ENCODE data around the gene PIGA.
"Not testable (repeated sequence)": the region's sequence is repeated elsewhere in the genome, so short reads cannot be mapped to it uniquely, and the experiment has no call there.

Gene PIGA

GRCh38 chrX:15315509-15315908, 19.8 kb downstream of the PIGA start, which contains the start of gene ASB11:
TSS of gene ASB11 (minus strand) at chrX:15315640. CDS start at chrX:15315605, 35 bp downstream.
- no peaks in the 10 kb centered on the region for H3K36me3 ChIP-seq (ENCODE audit: insufficient read depth)
- no peak within 1 kb of the TSS for H2AFZ ChIP-seq (ENCODE audit: low read depth)
- no peak within 1 kb of the TSS for H3K27ac ChIP-seq

GRCh38 chrX:15314472-15314871, 20.9 kb downstream of the PIGA start:
- Histone ChIP-seq H3K4me1 (ENCODE audit: low read depth, poor library complexity, severe bottlenecking) (no peaks in the 10 kb centered on the region), H2AFZ (ENCODE audit: low read depth) (no peak overlapping the region), H3K9ac (no peak overlapping the region), H4K20me1 (ENCODE audit: insufficient read depth) (no peaks in the 10 kb centered on the region), H3K27ac (no peak overlapping the region), H3K4me2 (no peak overlapping the region), H3K27me3 (ENCODE audit: insufficient read depth, low read depth) (no peaks in the 10 kb centered on the region), H3K4me3 (IDR thresholded peaks at IDR 0.05; ENCODE audit: insufficient read depth, low read depth, low read length) (no peak overlapping the region), H3K79me2 (ENCODE audit: insufficient read depth, low read depth) (no peaks in the 10 kb centered on the region), H3K36me3 (ENCODE audit: insufficient read depth) (no peaks in the 10 kb centered on the region)
- TF ChIP-seq CTCF (conservative IDR thresholded peaks at IDR 0.05; ENCODE audit: low read depth, low read length) = no peak

More at GRCh38 chrX:15315509-15315908, 19.8 kb downstream of the PIGA start, which contains the start of gene ASB11:
- H3K9ac ChIP-seq = no peak within 1 kb of the TSS
- no peak for TF ChIP-seq CTCF (conservative IDR thresholded peaks at IDR 0.05; ENCODE audit: low read depth, low read length)
- H3K4me1 ChIP-seq (ENCODE audit: low read depth, poor library complexity, severe bottlenecking) = no peaks in the 10 kb centered on the region
- no peaks in the 10 kb centered on the region for H3K27me3 ChIP-seq (ENCODE audit: insufficient read depth, low read depth)
- no peak within 1 kb of the TSS for H3K4me2 ChIP-seq
- no peak within 1 kb of the TSS for H3K4me3 ChIP-seq (IDR thresholded peaks at IDR 0.05; ENCODE audit: insufficient read depth, low read depth, low read length)
- no peaks in the 10 kb centered on the region for H4K20me1 ChIP-seq (ENCODE audit: insufficient read depth)
- no peaks in the 10 kb centered on the region for H3K79me2 ChIP-seq (ENCODE audit: insufficient read depth, low read depth)

- Histone ChIP-seq H3K9ac (no peak overlapping the region), H3K27me3 (ENCODE audit: insufficient read depth, low read depth) (no peaks in the 10 kb centered on the region), H3K79me2 (ENCODE audit: insufficient read depth, low read depth) (no peaks in the 10 kb centered on the region), H3K4me2 (no peak overlapping the region), H3K36me3 (ENCODE audit: insufficient read depth) (no peaks in the 10 kb centered on the region), H4K20me1 (ENCODE audit: insufficient read depth) (no peaks in the 10 kb centered on the region), H3K4me3 (IDR thresholded peaks at IDR 0.05; ENCODE audit: insufficient read depth, low read depth, low read length) (no peak overlapping the region), H3K27ac (no peak overlapping the region), H3K4me1 (ENCODE audit: low read depth, poor library complexity, severe bottlenecking) (no peaks in the 10 kb centered on the region), H2AFZ (ENCODE audit: low read depth) (no peak overlapping the region)
- no peak for TF ChIP-seq CTCF (conservative IDR thresholded peaks at IDR 0.05; ENCODE audit: low read depth, low read length)
Measured at GRCh38 chrX:15311119-15311518, 24.2 kb downstream of the PIGA start.

GRCh38 chrX:15310117-15310516, 25.2 kb downstream of the PIGA start:
- Histone ChIP-seq H3K9ac (no peak overlapping the region), H3K4me1 (ENCODE audit: low read depth, poor library complexity, severe bottlenecking) (no peaks in the 10 kb centered on the region), H4K20me1 (ENCODE audit: insufficient read depth) (no peaks in the 10 kb centered on the region), H3K27ac (no peak overlapping the region), H3K4me3 (IDR thresholded peaks at IDR 0.05; ENCODE audit: insufficient read depth, low read depth, low read length) (no peak overlapping the region), H3K27me3 (ENCODE audit: insufficient read depth, low read depth) (no peaks in the 10 kb centered on the region), H3K79me2 (ENCODE audit: insufficient read depth, low read depth) (no peaks in the 10 kb centered on the region), H2AFZ (ENCODE audit: low read depth) (no peak overlapping the region), H3K4me2 (no peak overlapping the region), H3K36me3 (ENCODE audit: insufficient read depth) (no peaks in the 10 kb centered on the region)
- TF ChIP-seq CTCF (conservative IDR thresholded peaks at IDR 0.05; ENCODE audit: low read depth, low read length) = no peak

- not testable (repeated sequence) for H3K27me3 ChIP-seq (ENCODE audit: insufficient read depth, low read depth); H4K20me1 ChIP-seq (ENCODE audit: insufficient read depth); H3K4me1 ChIP-seq (ENCODE audit: low read depth, poor library complexity, severe bottlenecking); H3K79me2 ChIP-seq (ENCODE audit: insufficient read depth, low read depth); H3K4me2 ChIP-seq; H3K27ac ChIP-seq; H3K4me3 ChIP-seq (IDR thresholded peaks at IDR 0.05; ENCODE audit: insufficient read depth, low read depth, low read length); H3K36me3 ChIP-seq (ENCODE audit: insufficient read depth); H2AFZ ChIP-seq (ENCODE audit: low read depth); H3K9ac ChIP-seq
Measured at GRCh38 chrX:15305899-15306298, 29.4 kb downstream of the PIGA start.
